Stimulated activated CD4-positive, alpha-beta T cell treated with anti-CD3 and anti-CD28 coated beads, TNF-alpha, amount 100 ng/mL, for 24 hours (primary cell): ENCODE data around the gene VWCE.

Source experiments
- DNase-seq, 3 experiments: peaks; one replicate each; pipeline ENCODE4 v3.0.0-alpha.2; 2020; ENCODE audit warnings: low read depth in 3 of 3

The VWCE gene

DNA sequence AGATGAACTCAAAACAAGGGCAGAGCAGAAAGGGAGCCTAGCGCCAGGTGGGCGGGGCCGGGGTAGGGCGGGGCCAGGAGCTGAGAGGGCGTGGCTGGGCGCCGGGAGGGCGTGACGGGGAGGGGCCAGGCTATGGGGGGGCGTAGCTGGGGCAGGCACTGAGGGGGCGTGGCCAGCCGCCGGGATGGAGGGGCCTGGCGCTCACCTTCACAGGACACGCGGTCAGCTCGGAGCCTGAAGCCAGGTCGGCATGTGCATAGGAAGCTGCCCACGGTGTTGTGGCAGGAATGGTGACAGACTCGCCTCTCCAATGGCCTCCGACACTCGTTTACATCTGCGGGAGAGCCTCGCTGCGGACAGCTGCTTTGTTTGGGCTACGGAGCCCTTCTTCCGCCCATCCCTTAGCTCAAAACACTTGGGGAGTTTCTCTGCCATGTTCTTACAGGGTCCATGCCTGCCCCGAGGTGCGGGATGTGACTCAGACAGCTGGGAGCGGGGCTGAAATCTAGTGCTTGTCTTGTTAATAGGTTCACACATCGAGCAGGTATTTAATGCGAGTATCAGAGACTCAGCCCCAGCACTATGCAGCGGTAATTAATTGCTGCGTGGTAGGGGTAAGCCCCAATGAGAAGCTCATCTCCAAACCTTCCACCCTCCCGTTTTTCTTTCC, 13.4 kb downstream of the VWCE start:
- DNase-seq, result peak in 1 of 3 experiments; percentile 49

DNA sequence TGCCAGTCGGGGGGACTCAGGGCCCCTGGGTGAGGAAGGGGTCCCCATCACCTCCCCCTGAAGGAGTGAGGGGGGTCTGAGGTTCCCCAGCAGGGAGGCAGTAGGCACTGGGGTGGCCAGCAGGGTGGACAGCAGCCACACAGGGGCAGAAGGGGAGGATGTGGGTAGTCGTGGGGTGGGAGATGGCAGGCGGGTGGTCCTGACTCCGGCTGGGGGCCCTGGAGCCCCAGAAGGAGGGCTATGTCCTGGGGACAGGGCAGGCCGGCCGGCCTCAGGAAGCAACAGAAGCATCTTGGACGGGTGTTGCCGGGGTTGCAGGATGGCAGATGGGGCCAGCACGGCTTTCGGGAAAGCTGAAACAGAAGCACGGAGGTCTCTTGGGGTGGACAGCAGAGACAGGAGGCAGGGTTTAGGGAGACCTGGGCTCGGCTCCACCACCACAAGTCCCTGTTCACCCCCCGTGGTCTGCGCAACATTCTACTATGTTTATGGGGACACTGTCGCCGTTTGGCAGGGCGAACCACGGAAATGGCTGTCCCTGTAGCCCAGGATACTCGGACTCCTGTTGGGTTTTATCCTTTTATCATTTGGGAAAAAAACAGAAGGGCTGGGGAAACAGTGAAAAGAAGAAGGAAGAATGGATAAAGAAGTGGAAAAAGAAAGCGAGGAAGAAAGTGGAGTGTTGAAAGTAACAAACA, 14.1 kb downstream of the VWCE start:
- DNase-seq, result no peak

DNA sequence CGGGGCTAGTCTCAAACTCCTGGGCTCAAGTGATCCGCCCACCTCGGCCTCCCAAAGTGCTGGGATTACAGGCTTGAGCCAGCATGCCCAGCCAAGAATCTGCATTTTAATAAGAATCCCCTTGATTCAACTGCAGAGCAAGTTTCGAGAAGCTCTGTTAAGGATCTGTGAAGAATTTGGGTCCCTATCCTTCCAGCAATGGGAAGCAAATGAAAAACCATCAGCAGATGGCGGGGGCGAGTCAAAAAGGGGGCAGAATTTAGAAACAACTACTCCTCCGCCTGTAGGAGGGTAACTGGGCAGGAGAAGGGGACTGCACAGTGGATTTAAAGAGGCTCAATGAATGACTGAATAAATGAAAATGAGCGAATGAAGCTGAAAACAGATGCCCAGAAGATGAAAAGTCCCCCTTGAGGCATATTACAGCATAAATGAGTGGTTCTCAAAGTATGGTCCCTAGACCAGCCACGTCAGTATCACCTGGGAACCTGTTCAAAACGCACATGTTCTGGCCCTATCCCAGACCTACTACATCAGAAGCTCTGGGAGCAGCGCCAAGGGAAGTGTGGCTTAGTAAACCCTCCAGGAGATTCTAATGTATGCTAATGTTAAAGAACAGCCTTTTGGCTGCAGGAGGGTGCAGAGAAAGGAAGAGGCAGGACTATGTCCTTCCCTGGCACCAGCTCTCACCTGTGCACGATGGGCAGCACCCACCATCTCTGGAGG, 15.0 kb downstream of the VWCE start:
- no peak for DNase-seq

DNA sequence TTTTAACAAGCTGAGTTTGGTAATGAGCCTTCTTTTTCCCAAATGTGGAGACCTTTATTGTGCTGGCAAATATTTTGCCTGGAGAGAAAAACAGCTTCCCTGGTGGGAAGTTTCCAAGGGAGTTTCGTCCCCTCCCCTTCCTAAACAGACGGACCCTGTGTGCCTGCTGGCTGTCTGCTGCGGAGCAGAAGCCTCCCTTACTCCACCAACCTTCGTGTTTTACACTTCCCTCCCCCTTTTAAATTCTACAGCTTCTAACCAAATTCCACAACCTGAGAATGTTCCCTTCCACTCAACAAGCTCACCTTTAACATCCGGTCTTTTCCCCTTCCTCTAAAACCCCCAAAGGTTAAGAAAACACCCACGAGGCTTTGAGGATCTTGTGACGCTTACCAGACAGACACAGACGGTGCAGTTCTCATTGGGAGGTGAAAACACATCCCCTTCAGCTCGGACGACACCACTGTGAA, 17.1 kb downstream of the VWCE start:
- no peak for DNase-seq

DNA sequence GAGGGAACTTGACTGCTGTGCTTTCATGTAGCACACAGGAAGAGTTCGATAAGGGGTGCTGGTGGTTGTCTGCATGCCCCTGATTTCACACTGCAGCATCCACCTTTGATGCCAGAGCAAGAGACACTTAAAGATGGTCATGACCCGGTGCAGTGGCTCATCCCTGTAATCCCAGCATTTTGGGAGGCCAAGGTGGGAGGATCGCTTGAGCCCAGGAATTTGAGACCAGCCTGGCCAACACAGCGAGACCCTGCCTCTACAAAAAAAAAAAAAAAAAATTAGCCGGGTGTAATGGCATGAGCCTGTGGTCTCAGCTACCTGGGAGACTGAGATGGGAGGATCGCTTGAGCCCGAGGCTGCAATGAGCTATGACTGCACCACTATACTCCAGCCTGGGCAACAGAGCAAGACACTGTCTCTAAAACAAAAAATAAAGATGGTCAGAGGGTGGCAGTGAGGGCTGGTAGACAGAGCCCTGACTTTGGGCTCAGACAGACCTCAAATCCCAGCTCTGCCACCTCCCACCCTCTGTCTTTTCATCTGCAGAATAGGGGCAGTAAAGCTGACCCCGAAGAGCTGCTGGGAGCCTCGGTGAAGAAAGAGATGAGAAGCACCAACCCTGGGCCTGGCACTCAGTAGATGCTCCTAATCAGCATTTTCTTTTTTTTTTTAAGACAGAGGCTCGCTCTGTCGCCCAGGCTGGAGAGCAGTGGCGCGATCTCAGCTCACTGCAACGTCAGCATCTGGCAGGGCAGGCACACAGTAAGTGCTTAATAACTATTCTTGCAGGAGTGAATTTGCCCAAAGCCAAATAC, 17.7 kb downstream of the VWCE start:
- no peak for DNase-seq

DNA sequence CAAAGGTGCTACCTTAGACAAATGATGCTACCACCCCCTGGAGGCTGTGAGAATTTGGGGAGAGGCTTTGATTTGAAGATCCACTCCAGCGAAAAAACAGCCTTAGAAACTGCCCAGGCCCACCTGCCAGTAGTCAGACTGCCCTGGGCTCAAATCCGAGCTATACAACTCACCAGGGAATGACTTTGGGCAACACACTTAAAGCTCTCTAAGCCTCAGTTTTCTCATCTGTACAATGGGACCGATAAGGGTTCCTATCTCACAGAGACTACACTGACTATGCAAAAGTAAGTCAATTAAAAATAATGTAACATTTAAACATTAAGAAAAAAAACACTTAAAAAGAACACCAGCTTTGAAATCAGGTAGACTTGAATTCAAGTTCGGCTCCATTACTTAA, 19.9 kb downstream of the VWCE start:
- no peak for DNase-seq

DNA sequence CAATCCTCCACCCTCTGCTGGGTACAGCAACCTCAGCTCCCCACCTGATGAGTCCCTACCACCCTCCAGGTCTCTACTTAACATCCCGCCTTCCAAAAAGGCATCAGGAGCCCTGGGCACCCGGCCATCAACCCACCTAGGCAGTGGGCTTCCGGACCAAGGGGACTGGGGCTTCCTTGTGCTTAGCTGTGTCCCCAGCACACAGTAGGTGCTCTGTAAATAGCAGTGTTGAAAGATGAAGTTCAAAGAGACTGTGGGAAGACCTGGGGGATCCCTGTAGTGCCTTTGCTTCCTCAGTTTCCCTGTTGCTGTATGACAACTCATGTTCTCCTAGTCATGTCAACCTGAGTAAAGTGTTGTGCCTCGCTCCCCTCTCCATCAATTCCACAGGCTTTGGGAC, 21.0 kb downstream of the VWCE start:
- DNase-seq, result no peak

DNA sequence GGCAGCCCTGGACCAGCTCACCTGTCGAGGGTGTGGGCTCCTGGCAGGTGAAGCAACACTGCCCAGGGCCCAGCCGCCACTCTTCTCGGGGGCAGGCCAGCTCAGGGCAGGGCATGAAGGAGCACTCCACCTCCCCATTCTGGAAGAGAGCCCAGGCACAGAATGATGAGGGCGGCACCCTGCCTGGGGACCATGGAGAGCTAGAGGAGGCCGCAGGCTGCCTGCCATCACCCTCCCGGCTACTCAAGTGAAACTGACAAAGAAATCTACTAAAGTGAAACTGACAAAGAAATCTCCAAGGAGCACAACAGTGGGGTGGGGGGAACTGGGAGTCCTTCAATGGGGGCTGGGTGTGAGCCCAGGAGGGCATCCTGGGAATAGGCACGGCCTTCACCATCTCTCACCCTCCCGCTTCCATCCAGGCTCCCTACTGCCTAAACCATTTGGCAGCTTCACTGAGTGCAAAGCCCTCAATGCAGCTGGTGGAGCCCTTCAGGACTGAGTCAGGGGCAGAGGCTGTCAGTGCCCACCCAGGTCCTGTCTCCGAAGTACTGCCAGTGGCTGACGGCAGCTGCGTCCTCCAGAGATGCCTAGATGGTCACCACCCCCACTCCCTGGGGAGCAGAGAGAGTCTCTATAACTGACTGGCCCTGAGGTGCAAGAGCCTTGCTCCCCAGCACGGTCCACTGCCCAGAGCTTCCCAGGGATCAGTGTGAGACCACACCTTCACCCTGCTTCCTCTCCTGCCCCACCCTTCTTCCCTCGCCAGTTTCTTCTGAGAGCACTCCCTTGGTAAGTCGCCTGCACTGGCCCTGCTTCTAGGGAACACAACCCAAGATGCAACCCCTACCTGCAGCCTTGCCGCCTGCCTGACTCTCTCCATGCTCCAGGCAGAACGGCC, 21.7 kb downstream of the VWCE start:
- DNase-seq, result no peak

DNA sequence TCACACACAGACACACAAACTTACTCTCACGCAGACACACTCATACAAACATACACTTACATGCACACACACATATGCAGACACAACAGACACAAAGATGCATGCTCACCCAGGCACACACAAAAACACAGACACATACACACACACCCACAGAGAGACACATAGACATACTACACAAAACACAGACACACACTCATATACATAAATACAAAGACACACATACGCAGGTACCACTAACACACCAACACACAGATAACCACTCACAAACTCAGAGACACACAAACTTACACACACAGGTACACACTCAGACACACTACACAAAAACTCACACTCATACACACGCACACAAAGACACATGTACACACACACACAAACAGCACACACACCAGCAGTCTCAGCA, 22.4 kb downstream of the VWCE start:
- DNase-seq, result no peak

DNA sequence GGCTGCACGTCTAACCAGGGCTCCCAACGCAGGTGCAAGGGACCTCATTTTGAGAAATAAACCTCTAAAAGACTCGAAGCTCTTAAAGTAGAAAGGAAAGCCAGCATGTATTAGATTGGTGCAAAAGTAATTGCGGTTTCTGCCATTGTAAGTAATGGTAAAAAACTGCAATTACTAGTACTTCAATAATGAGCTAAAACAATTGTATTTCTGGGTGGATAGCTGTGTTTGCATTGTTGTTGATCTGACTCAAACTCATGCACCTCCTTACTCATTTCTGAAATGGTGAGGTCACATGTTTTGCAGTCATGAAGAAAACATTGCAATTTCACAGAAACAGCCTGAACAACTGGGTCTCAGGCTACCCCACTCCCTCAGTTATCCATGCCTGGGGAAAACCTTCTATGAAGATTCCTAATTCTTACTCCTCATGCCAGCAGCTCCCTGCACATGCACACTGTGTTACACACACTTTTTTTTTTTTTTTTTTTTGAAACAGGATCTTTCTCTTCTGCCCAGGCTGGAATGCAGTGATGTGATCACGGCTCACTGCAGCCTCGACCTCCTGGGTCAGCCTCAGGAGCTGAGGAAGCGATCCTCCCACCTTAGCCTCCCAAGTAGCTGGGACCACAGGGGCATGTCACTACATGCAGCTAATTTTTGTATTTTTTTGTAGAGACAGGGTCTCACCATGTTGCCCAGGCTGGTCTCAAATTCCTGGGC, 24.6 kb downstream of the VWCE start:
- DNase-seq, result no peak

DNA sequence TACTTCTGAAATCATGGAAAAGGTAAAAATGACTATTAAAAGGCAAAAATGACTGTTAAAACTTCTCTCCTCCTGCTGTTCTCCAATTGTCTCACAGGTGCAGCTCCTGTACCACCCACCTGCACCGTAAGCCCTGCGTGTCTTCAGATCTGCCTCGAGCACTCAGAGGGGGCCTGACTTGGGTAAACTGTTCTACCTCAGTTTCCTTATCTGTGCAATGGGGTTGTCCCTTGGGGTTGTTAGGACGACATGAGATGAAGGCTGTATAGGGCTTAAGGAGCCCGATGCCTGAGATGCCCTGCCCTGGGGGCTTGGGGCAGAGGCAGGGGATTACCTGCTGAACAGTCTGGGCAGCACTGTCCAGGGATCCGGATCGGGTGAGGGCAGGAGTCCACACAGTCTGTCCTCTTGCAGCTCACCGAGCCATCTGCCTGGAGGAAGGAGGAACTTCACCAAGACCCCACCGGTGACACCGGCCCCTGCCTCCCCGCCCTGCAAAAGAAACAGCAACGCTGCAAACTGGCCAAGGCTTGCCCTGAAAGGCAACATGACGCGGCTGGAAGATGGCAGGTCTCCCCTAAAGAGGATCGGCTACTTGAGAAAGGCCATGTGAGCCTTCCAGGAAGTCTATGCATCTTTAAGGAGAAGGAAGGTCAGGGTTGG, 26.4 kb downstream of the VWCE start:
- no peak for DNase-seq

DNA sequence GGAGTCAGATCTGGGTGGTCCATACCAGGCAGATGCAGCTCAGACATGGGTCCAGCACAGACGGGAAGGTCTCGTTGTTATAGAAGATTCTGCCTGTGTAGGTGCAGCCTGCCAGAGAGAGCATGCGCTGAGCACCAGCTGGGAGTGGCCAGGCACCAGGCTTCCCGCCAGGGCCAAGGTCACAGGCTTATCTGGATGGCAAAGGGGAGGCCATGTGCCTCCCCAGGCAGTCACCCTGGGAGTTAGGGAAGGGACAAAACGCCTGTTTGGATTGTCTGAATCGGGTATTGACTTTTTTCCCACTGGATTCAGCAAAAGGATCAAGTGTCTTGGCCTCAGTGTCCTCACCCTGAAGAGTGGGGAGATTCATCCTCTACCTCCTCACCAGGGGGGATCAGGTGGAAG, 27.7 kb downstream of the VWCE start:
- DNase-seq, result no peak

DNA sequence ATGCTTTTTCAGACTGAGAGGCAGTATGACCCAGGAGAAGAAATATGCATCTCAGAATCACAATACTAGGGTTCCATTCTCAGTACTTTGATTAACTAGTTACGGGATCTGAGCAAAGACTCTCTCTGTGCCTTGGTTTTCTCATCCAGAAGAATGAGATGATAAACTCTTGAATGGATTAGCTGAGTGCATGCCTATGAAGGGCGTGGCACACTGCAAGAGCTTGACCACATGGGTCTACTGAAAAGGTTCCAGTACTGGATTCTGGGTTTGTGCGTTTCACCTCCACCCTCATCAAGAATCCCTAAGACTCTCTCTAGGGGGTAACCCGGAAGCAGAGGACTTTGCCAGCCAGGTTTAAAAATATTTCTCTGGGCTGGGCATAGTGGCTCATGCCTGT, 28.5 kb downstream of the VWCE start:
- DNase-seq, result no peak

DNA sequence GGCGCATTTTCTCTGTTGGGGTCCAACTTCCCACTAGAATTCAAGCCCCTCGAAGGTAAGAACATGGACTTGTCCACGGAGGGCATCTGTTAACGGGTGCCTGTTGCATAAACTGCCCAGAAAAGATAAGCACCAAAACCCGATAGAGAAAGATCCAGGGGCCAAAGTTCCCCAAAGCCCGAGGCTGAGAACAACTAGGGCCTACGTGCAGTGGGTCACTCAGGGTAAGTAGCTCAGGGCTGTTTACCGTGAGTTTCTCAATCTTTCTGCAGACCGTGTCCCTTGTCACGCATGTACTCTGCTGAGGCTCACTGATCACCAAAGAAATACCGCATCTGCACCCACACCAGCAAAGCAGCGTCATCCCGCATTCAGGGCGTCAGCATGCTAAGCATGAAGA, 29.8 kb downstream of the VWCE start:
- no peak for DNase-seq

DNA sequence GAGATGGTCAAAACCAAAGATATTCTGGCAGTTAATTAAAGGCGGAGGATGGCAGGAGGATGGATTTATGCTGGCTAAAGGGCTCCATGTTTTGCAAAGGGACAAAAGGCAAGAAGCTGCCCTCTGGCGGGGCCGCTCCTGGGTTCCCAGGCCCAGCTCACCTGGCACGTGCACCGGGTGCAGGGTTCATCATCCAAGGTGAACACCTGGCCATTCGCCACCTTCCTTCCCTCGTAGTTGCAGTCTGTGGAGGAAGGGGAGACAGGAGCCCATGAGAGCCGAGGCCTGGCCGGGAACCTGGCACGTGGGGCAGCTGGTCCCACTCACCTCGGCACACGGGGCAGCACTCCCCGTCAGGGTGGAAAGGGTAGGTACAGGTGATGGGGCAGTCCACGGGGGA, 30.3 kb downstream of the VWCE start:
- DNase-seq, result no peak

DNA sequence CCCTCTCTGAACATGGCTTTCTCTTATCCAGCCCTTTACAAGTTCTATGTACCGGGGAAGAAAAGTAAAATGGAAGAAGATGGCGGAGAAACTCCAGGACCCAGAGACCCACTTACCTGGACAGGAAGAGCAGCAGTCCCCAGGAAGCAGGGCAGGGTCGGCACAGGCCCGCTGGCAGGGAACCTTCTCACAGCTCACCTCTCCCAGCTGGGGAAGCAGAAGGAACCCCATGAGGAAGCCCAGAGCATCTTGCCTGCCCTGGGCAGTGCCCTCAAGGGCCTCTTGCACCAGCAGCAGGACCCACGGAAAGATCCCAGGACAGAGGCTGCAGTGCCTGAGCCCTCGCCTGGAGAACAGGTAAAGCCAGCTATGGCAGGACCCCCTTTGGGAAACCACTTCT, 30.7 kb downstream of the VWCE start:
- no peak for DNase-seq

DNA sequence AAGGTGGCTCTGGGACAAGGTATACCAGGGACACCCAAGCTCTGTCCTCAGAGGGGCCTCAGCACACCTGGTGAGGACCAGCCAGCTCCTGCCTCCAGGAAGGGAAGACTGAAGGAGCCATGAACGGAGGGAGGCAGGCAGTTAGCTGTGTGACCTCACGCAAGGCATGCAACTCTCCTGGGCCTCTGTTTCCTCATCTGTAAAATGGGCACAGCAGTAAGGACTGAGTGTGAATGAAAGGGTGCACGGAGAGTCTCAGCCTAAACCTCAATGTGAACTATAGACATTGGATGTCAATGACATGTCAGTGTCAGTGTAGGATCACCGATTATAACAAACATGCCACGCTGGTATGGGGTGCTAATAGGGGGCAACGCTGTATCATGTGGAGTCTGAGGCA, 35.8 kb downstream of the VWCE start:
- no peak for DNase-seq

DNA sequence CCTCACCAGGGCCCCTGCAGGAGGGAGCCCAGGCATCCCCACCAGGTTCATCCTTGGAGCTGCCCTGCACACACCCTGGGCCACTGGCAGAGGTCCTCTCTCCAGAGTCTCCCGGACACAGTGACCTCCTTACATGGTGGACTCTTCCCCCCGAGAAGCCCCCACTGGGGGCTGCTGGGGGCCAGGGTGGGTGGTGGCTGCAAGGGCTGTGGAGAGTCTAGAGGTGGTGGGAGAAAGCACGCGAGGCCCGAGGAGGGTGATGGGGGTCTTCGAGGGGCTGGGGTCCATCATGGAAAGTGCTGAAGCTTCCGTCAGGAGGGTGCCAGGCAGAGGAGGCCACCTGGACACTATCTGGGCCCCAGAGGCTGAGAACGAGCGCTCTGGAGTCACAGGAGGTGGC, 36.6 kb downstream of the VWCE start:
- no peak for DNase-seq

DNA sequence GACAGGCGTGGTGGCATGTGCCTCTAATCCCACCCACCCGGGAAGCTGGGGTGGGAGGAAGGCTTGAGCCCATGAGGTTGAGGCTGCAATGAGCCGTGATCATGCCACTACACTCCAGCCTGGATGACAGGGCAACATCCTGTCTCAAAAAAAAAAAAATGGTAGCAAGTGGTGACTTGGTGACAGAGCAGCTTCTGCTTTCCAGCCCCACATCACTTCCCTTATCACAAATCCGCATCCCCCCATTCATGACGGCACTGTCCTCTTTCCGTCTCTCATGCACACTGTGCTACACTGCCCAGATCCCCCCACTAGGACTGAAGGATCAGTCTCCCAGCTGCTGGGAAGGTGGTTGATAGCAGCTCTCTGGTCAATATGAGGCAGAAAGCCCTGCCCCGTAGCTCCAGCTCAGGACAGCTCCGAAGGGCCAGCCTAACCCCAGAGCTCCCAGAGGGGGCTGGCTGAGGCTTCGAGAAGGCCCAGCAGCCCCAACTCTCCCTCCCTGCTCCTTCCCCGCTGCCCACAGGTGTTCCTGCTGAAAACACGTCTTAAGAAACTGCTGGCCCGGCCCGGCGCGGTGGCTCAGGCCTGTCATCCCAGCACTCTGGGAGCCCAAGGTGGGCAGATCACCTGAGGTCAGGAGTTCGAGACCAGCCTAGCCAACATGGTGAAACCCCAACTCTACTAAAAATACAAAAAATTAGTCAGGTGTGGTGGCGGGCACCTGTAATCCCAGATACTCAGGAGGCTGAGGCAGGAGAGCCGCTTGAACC, 38.2 kb downstream of the VWCE start:
- no peak for DNase-seq
